Transverse colon (tissue), 4 donors: ENCODE data around the gene PRSS36.

Source experiments
- EP300 ChIP-seq: sonication (generic); formaldehyde crosslinking; IDR thresholded peaks from one replicate; pipeline ENCODE4 v1.6.1; 2017; ENCODE audit warnings: antibody characterized with exemption, low read depth
- POLR2A ChIP-seq: fragments of 450-650 bp; IDR thresholded peaks from one replicate; pipeline ENCODE4 v1.6.1; 2016; ENCODE audit warnings: antibody characterized with exemption, mild to moderate bottlenecking, moderate library complexity
- POLR2AphosphoS5 ChIP-seq, 3 donors: sonication (generic); formaldehyde crosslinking; IDR thresholded peaks; one replicate each; pipeline ENCODE4 v1.6.1; 2016; ENCODE audit warnings: antibody characterized with exemption in 3 of 3
- TF ChIP-seq, protein P1 (sequence below), 5 experiments: fragments of 200-600 bp in 3 of 5; fragments of 450-650 bp in 2 of 5; sonication (generic) in 3 of 5; IDR thresholded peaks; 1 replicate in 2 of 5; 2 replicates in 3 of 5; pipeline ENCODE4 v1.5.1; 2016 to 2017; ENCODE audit warnings: antibody characterized with exemption in 5 of 5, inconsistent platforms in 3 of 5, mild to moderate bottlenecking in 2 of 5, moderate library complexity in 1 of 5

- TF ChIP-seq POLR2AphosphoS5 (IDR thresholded peaks at IDR 0.05), result no peak
- TF ChIP-seq POLR2A, result no peak
- TF ChIP-seq, protein P1, sequence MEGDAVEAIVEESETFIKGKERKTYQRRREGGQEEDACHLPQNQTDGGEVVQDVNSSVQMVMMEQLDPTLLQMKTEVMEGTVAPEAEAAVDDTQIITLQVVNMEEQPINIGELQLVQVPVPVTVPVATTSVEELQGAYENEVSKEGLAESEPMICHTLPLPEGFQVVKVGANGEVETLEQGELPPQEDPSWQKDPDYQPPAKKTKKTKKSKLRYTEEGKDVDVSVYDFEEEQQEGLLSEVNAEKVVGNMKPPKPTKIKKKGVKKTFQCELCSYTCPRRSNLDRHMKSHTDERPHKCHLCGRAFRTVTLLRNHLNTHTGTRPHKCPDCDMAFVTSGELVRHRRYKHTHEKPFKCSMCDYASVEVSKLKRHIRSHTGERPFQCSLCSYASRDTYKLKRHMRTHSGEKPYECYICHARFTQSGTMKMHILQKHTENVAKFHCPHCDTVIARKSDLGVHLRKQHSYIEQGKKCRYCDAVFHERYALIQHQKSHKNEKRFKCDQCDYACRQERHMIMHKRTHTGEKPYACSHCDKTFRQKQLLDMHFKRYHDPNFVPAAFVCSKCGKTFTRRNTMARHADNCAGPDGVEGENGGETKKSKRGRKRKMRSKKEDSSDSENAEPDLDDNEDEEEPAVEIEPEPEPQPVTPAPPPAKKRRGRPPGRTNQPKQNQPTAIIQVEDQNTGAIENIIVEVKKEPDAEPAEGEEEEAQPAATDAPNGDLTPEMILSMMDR (IDR thresholded peaks at IDR 0.05), result no peak
- no peak for TF ChIP-seq EP300
These were observed 37.9 kb upstream of the PRSS36 start for GRCh38 chr16:31187808-31188189.
